BLaER1 (cell line): ENCODE data around the gene DEFB124.
"Not testable (repeated sequence)": the region's sequence is repeated elsewhere in the genome, so short reads cannot be mapped to it uniquely, and the experiment has no call there.

Source experiments
- H3K27ac ChIP-seq: shearing (Covaris generic); formaldehyde crosslinking; 2 replicates; pipeline ENCODE4 v1.8.1; 2022
- H3K27me3 ChIP-seq: shearing (Covaris generic); formaldehyde crosslinking; 2 replicates; pipeline ENCODE4 v1.8.1; 2022
- H3K36me3 ChIP-seq: shearing (Covaris generic); formaldehyde crosslinking; 2 replicates; pipeline ENCODE4 v1.8.1; 2022
- H3K4me1 ChIP-seq: shearing (Covaris generic); formaldehyde crosslinking; 2 replicates; pipeline ENCODE4 v1.8.1; 2022
- H3K4me2 ChIP-seq: shearing (Covaris generic); formaldehyde crosslinking; 2 replicates; pipeline ENCODE4 v1.8.1; 2022
- H3K4me3 ChIP-seq: shearing (Covaris generic); formaldehyde crosslinking; 2 replicates; pipeline ENCODE4 v1.8.1; 2022
- H3K9ac ChIP-seq: shearing (Covaris generic); formaldehyde crosslinking; 2 replicates; pipeline ENCODE4 v1.8.1; 2022
- H3K9me3 ChIP-seq: shearing (Covaris generic); formaldehyde crosslinking; 2 replicates; pipeline ENCODE4 v1.8.1; 2022
- H4K20me1 ChIP-seq: shearing (Covaris generic); formaldehyde crosslinking; 2 replicates; pipeline ENCODE4 v1.8.1; 2022
- Cebpa-rat ChIP-seq: shearing (Covaris generic); IDR thresholded peaks from 2 replicates; pipeline ENCODE4 v1.8.1; 2022

The DEFB124 gene

GRCh38 chr20:31514154-31515071, 39.5 kb upstream of the DEFB124 start, which contains the start of gene HM13:
Gene HM13, plus strand, starts transcription at chr20:31514442. Its CDS starts 110 bp downstream, at chr20:31514552.
- no peak for TF ChIP-seq Cebpa-rat
- Histone ChIP-seq H3K27ac (peak within 1 kb of the TSS; percentile 86), H3K4me1 (peaks cover 27% of the 10 kb centered on the region), H3K4me2 (peak within 1 kb of the TSS; percentile 99), H4K20me1 (peaks cover 49% of the 10 kb centered on the region), H3K4me3 (peak within 1 kb of the TSS; percentile 96), H3K36me3 (peaks cover 32% of the 10 kb centered on the region), H3K27me3 (no peaks in the 10 kb centered on the region), H3K9me3 (no peaks in the 10 kb centered on the region), H3K9ac (peak within 1 kb of the TSS; percentile 93)

- no peak overlapping the region for H3K27ac ChIP-seq
- TF ChIP-seq Cebpa-rat: no peak
- H3K36me3 ChIP-seq: no peaks in the 10 kb centered on the region
- peaks cover 16% of the 10 kb centered on the region; the same call in 1 of the 2 replicates for H3K9me3 ChIP-seq
- no peak overlapping the region for H3K4me2 ChIP-seq
- no peak overlapping the region for H3K9ac ChIP-seq
- H3K27me3 ChIP-seq: no peaks in the 10 kb centered on the region
- peaks cover 23% of the 10 kb centered on the region for H3K4me1 ChIP-seq
- no peak overlapping the region for H3K4me3 ChIP-seq
- no peaks in the 10 kb centered on the region for H4K20me1 ChIP-seq
Measured at GRCh38 chr20:31508517-31509244, 33.8 kb upstream of the DEFB124 start.

DNA sequence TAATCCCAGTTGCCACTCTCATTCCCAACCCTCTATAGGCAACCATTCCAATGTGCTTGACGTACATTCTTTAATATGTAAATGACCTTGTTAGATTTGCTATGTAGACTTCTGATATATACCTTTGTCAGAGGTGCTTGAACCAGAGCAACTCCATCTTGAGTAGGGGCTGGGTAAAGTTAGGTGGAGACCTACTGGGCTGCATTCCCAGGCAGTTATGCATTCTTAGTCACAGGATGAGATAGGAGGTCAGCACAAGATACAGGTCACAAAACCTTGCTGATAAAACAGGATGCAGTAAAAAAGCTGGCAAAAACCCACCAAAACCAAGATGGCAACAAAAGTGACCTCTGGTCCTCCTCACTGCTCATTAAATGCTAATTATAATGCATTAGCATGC, 31.0 kb upstream of the DEFB124 start:
- H3K4me3 ChIP-seq: no peak overlapping the region
- no peaks in the 10 kb centered on the region for H3K36me3 ChIP-seq
- no peaks in the 10 kb centered on the region for H4K20me1 ChIP-seq
- H3K9me3 ChIP-seq: peaks cover 16% of the 10 kb centered on the region; the same call in 1 of the 2 replicates
- no peak overlapping the region for H3K4me2 ChIP-seq
- TF ChIP-seq Cebpa-rat: no peak
- H3K27ac ChIP-seq: no peak overlapping the region
- peaks cover 23% of the 10 kb centered on the region for H3K4me1 ChIP-seq
- no peak overlapping the region for H3K9ac ChIP-seq
- no peaks in the 10 kb centered on the region for H3K27me3 ChIP-seq

- not testable (repeated sequence) for H3K9ac ChIP-seq, H4K20me1 ChIP-seq, H3K4me3 ChIP-seq, H3K9me3 ChIP-seq, H3K4me2 ChIP-seq, H3K27ac ChIP-seq, H3K36me3 ChIP-seq, H3K27me3 ChIP-seq
- H3K4me1 ChIP-seq: peaks cover 21% of the 10 kb centered on the region
Measured at GRCh38 chr20:31502884-31503673, 28.2 kb upstream of the DEFB124 start.

- TF ChIP-seq Cebpa-rat: no peak
Measured at GRCh38 chr20:31500527-31500926, 25.6 kb upstream of the DEFB124 start.

GRCh38 chr20:31497838-31498540, 23.1 kb upstream of the DEFB124 start:
- Histone ChIP-seq H3K27me3 (no peaks in the 10 kb centered on the region), H3K27ac (no peak overlapping the region), H3K4me1 (peaks cover 2% of the 10 kb centered on the region), H3K4me2 (no peak overlapping the region), H3K4me3 (no peak overlapping the region), H3K36me3 (no peaks in the 10 kb centered on the region), H4K20me1 (no peaks in the 10 kb centered on the region), H3K9me3 (no peaks in the 10 kb centered on the region), H3K9ac (no peak overlapping the region)
- TF ChIP-seq Cebpa-rat: no peak

More at GRCh38 chr20:31500527-31500926, 25.6 kb upstream of the DEFB124 start:
- H3K27ac ChIP-seq: 0 out of 2 replicates have a peak overlapping the region, but pooled peaks have one; percentile 9
- H3K4me1 ChIP-seq: no peaks in the 10 kb centered on the region
- H3K9me3 ChIP-seq: no peaks in the 10 kb centered on the region
- no peaks in the 10 kb centered on the region for H4K20me1 ChIP-seq
- H3K9ac ChIP-seq: no peak overlapping the region
- no peak overlapping the region for H3K4me2 ChIP-seq
- no peak overlapping the region for H3K4me3 ChIP-seq
- H3K27me3 ChIP-seq: no peaks in the 10 kb centered on the region
- no peaks in the 10 kb centered on the region for H3K36me3 ChIP-seq

DNA sequence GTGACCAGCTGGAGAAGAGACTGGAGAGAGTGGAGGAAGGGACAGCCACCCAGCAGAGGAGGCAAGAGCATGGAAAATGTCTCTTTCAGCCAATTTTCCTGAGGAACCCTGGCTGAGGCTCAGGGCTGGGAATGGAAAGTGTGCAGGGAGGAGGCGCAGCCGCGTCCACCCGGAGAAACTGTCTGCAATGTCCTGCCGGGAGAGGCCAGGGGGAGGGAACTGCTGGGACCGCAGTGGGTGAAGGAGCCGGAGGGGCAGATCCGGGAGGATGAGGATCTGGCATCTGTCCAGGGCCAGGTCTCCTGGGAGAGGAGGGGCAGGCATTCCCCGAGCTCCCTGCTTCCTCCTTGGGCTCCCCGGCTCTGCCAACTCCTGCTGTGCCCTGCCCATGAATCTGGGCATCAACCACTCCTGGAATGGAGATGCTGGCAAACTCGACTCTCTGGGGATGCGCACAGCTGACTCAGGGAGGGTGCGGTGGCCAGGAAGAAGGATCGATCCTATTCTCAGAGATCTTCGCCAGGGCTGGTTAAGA, 21.9 kb upstream of the DEFB124 start:
- peaks cover 8% of the 10 kb centered on the region for H3K4me1 ChIP-seq
- no peak overlapping the region for H3K4me3 ChIP-seq
- H3K27me3 ChIP-seq: no peaks in the 10 kb centered on the region
- no peaks in the 10 kb centered on the region for H3K36me3 ChIP-seq
- no peak overlapping the region for H3K9ac ChIP-seq
- H3K27ac ChIP-seq: no peak overlapping the region
- no peaks in the 10 kb centered on the region for H4K20me1 ChIP-seq
- no peak overlapping the region for H3K4me2 ChIP-seq
- TF ChIP-seq Cebpa-rat: no peak
- H3K9me3 ChIP-seq: no peaks in the 10 kb centered on the region

DNA sequence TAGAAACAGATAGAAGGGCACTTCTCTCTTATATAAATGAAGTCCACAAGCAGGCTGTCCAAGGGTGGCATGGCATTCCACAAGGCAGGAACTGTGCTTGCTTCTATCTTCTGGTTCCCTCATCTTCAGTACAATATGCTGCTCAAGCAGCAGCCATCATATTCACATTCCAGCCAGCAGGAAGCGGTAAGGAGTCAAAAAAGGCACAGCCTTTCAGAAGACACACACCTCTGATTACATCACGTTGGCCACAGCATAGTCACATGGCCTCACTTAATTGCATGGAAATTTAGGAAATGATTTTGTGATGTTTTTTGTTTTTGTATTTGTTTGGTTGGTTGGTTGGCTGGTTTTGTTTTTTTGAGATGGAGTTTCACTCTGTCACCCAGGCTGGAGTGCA, 19.2 kb upstream of the DEFB124 start:
- Histone ChIP-seq H3K4me3 (no peak overlapping the region), H3K36me3 (no peaks in the 10 kb centered on the region), H3K9ac (no peak overlapping the region), H3K9me3 (no peaks in the 10 kb centered on the region), H3K4me1 (peaks cover 8% of the 10 kb centered on the region), H4K20me1 (no peaks in the 10 kb centered on the region), H3K27ac (no peak overlapping the region), H3K27me3 (no peaks in the 10 kb centered on the region), H3K4me2 (no peak overlapping the region)
- TF ChIP-seq Cebpa-rat: no peak

DNA sequence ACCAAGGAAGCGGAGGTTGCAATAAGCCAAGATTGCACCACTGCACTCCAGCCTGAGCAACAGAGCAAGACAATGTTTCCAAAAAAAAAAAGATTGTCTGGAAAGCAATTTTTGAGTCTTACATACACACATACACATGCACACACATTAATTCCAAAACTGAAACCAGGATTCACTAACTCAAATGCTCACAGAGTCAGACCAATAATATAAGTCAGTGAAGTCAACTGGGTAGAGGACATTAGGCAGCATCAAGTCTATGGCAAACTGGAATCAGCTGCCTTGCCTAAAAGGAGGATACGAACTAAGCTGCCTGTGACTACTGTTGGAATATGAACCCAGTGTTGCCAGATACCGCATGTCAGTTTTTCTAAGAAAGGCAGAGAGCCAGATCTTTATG, 15.8 kb upstream of the DEFB124 start:
- Histone ChIP-seq H3K9me3 (no peaks in the 10 kb centered on the region), H3K4me1 (peaks cover 8% of the 10 kb centered on the region), H3K27me3 (no peaks in the 10 kb centered on the region), H4K20me1 (no peaks in the 10 kb centered on the region), H3K27ac (no peak overlapping the region), H3K36me3 (no peaks in the 10 kb centered on the region), H3K4me2 (no peak overlapping the region), H3K4me3 (no peak overlapping the region), H3K9ac (no peak overlapping the region)
- no peak for TF ChIP-seq Cebpa-rat
